Suprapubic skin (tissue), 3 donors: ENCODE measurements around the gene CNGA3.

Source experiments
- CTCF ChIP-seq, 2 donors: fragments of 200-600 bp in 1 of 2; fragments of 450-650 bp in 1 of 2; sonication (generic) in 1 of 2; IDR thresholded peaks; one replicate each; pipeline ENCODE4 v1.5.1; 2016 to 2019; ENCODE audit warnings: antibody characterized with exemption in 2 of 2, mild to moderate bottlenecking in 1 of 2, moderate library complexity in 1 of 2
- POLR2AphosphoS5 ChIP-seq, 3 donors: sonication (generic); formaldehyde crosslinking; IDR thresholded peaks; one replicate each; pipeline ENCODE4 v1.6.1; 2017; ENCODE audit warnings: antibody characterized with exemption in 3 of 3

- TF ChIP-seq POLR2AphosphoS5 (IDR thresholded peaks at IDR 0.05) = no peak
- TF ChIP-seq CTCF (IDR thresholded peaks at IDR 0.05) = no peak
Measured at GRCh38 chr2:98419544-98419943, 73.3 kb downstream of the CNGA3 start.
